Measurements from ENCODE around the gene PPFIA4.

The PPFIA4 gene

DNA sequence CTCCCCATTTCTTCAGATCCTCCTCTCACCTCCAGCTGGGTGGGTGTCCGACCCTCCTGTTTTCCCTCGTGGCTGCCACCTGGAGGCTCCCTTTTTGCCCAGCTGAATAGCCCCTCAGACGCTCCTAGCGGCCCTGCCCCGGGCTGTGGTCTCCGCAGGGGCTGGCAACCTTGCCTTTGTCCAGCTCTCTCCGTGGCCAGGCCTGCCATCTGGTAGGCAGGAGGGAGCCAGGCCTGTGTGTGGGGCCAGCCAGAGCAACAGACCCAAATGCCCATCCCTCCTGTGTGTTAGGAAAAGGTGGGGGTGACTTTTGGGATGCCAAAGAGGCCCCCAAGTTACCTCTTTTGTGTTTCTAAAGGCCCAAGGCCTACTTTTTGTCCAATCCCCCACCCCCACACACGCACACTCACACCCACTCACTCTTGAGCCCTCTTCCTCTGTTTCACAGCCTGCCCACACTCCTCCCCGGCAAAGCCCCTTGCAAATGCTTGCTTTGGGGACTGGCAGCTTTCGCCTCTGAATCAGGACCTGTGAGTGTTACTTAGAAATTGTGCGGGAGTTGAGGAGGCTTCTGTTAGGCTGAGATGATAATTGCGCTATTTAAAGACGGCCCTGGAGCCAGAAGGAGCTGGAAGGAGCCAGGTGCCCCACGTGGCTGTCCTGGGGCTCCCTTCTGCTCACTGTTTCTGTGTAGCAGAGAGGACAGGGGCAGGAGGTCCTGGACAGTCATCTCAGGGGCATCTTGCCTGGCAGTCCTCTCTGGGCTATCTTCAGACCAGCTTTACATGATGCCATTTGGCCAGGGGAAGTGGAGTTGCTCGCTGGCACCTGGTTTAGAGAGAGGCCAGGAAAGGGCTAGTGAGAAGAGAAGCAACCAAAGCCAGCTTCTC, 9.1 kb downstream of the PPFIA4 start:
- Histone ChIP-seq H3K9ac (ENCODE audit: low read depth, low read length) (peak overlapping the region; percentile 18; the same call in 1 of the 2 replicates), H3K4me1 (ENCODE audit: insufficient read depth, low read length) (0 out of 2 replicates have a peak, but pooled peaks cover 6% of the 10 kb centered on the region), H3K36me3 (ENCODE audit: insufficient read depth, low read length) (no peaks in the 10 kb centered on the region), H3K27me3 (ENCODE audit: insufficient read depth, low read length) (no peaks in the 10 kb centered on the region), H3K4me3 (ENCODE audit: low read length) (no peak overlapping the region), H3K27ac (ENCODE audit: low read depth, low read length) (no peak overlapping the region), H3K9me3 (ENCODE audit: insufficient read depth, low read depth, low read length) (no peaks in the 10 kb centered on the region)
- 77% methylated on average over 15 of the region's 15 CpGs for WGBS

GRCh38 chr1:203036135-203036534, 9.8 kb downstream of the PPFIA4 start:
- H3K27ac ChIP-seq (ENCODE audit: low read depth, low read length): no peak overlapping the region
- H3K9me3 ChIP-seq (ENCODE audit: insufficient read depth, low read depth, low read length): no peaks in the 10 kb centered on the region
- H3K4me3 ChIP-seq (ENCODE audit: low read length): no peak overlapping the region
- H3K27me3 ChIP-seq (ENCODE audit: insufficient read depth, low read length): no peaks in the 10 kb centered on the region
- H3K4me1 ChIP-seq (ENCODE audit: insufficient read depth, low read length): 0 out of 2 replicates have a peak, but pooled peaks cover 6% of the 10 kb centered on the region
- H3K36me3 ChIP-seq (ENCODE audit: insufficient read depth, low read length): no peaks in the 10 kb centered on the region
- no peak overlapping the region for H3K9ac ChIP-seq (ENCODE audit: low read depth, low read length)
- 74% methylated on average over 4 of the region's 4 CpGs for whole genome bisulfite sequencing

GRCh38 chr1:203036537-203036936, 10.2 kb downstream of the PPFIA4 start:
- H3K4me1 ChIP-seq (ENCODE audit: insufficient read depth, low read length): 0 out of 2 replicates have a peak, but pooled peaks cover 6% of the 10 kb centered on the region
- H3K9me3 ChIP-seq (ENCODE audit: insufficient read depth, low read depth, low read length): no peaks in the 10 kb centered on the region
- H3K27ac ChIP-seq (ENCODE audit: low read depth, low read length): no peak overlapping the region
- H3K9ac ChIP-seq (ENCODE audit: low read depth, low read length): no peak overlapping the region
- no peak overlapping the region for H3K4me3 ChIP-seq (ENCODE audit: low read length)
- H3K36me3 ChIP-seq (ENCODE audit: insufficient read depth, low read length): no peaks in the 10 kb centered on the region
- WGBS: 43% methylated on average over 2 of the region's 2 CpGs
- no peaks in the 10 kb centered on the region for H3K27me3 ChIP-seq (ENCODE audit: insufficient read depth, low read length)

DNA sequence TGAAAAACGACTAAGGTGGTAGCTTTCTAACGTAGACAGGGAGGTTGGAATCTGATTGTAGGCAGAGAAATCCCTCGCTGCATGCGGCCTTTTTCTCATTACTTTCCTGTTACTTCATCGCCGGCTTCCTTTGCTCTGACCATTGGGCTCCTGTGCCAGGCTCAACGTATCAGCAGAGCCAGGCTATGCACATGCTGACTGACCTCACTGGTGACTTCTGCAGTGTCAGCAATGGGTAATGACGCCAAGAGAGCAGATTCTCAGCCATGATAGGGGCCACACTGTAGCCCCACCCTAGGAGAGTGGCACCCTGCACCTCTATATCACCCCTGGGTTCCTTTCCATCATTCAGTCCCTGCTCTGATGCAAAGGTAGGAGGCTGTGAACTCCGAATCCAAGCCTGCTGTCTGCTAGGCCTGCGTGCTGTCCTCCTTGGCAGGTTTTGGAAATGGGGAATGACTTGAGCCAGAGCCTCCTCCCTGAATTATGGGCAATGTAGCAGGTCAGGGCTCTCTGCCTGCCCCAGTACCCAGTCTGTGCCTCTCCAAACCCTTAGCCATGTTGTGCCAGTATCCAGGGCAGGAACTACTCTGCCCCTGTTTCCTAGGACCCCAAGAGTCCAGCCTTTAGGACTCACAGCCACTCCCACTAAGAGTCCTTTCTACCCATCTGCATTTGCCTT, 11.4 kb downstream of the PPFIA4 start:
- H3K9me3 ChIP-seq (ENCODE audit: insufficient read depth, low read depth, low read length): no peaks in the 10 kb centered on the region
- no peaks in the 10 kb centered on the region for H3K36me3 ChIP-seq (ENCODE audit: insufficient read depth, low read length)
- H3K4me1 ChIP-seq (ENCODE audit: insufficient read depth, low read length): 0 out of 2 replicates have a peak, but pooled peaks cover 6% of the 10 kb centered on the region
- no peak overlapping the region for H3K4me3 ChIP-seq (ENCODE audit: low read length)
- no peaks in the 10 kb centered on the region for H3K27me3 ChIP-seq (ENCODE audit: insufficient read depth, low read length)
- 88% methylated on average over 10 of the region's 10 CpGs for WGBS
- H3K9ac ChIP-seq (ENCODE audit: low read depth, low read length): no peak overlapping the region
- no peak overlapping the region for H3K27ac ChIP-seq (ENCODE audit: low read depth, low read length)

- H3K27ac ChIP-seq (ENCODE audit: low read depth, low read length): no peak overlapping the region
Observed at GRCh38 chr1:203038217-203038741, 12.0 kb downstream of the PPFIA4 start.

DNA sequence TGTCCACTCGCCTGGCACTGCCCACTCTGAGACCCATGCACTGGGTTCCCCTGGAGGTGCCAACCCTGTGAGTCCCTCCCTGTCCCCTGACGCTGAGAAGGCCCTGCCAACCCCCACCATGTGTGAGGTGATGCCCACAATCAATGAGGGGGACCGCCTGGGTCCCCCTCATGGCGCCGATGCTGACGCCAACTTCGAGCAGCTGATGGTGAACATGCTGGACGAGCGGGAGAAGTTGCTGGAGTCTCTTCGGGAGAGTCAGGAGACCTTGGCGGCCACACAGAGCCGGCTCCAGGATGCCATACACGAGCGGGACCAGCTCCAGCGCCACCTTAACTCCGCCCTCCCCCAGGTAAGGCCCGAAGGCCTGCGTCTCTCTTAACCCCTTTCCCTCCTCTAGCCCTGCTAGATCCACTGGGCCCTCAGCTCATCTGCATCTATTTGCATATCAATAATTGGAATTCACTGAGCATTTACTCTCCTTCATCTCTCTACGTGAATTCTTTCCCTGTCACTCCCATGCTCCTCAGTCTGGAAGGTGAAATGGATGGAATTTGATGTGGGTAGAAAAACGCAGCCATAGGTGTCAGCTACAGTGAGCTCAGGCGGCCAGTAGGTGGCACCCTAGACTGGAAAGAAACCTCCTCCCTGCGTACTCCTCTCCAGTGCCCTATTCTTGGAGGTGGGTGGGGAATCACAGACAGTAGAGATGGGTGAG, 12.8 kb downstream of the PPFIA4 start:
- peaks cover 3% of the 10 kb centered on the region; the same call in 1 of the 2 replicates for H3K36me3 ChIP-seq (ENCODE audit: insufficient read depth, low read length)
- WGBS: 82% methylated on average over 18 of the region's 22 CpGs

More at GRCh38 chr1:203038217-203038741, 12.0 kb downstream of the PPFIA4 start:
- no peaks in the 10 kb centered on the region for H3K27me3 ChIP-seq (ENCODE audit: insufficient read depth, low read length)
- WGBS: 84% methylated on average over 9 of the region's 9 CpGs
- H3K4me3 ChIP-seq (ENCODE audit: low read length): no peak overlapping the region
- no peak overlapping the region for H3K9ac ChIP-seq (ENCODE audit: low read depth, low read length)
- no peaks in the 10 kb centered on the region for H3K9me3 ChIP-seq (ENCODE audit: insufficient read depth, low read depth, low read length)
- 0 out of 2 replicates have a peak, but pooled peaks cover 6% of the 10 kb centered on the region for H3K4me1 ChIP-seq (ENCODE audit: insufficient read depth, low read length)
- no peaks in the 10 kb centered on the region for H3K36me3 ChIP-seq (ENCODE audit: insufficient read depth, low read length)

GRCh38 chr1:203039609-203040512, 13.6 kb downstream of the PPFIA4 start:
- Histone ChIP-seq H3K9ac (ENCODE audit: low read depth, low read length) (no peak overlapping the region), H3K27ac (ENCODE audit: low read depth, low read length) (no peak overlapping the region), H3K36me3 (ENCODE audit: insufficient read depth, low read length) (peaks cover 4% of the 10 kb centered on the region; the same call in 1 of the 2 replicates), H3K4me1 (ENCODE audit: insufficient read depth, low read length) (0 out of 2 replicates have a peak, but pooled peaks cover 6% of the 10 kb centered on the region), H3K27me3 (ENCODE audit: insufficient read depth, low read length) (no peaks in the 10 kb centered on the region), H3K9me3 (ENCODE audit: insufficient read depth, low read depth, low read length) (no peaks in the 10 kb centered on the region), H3K4me3 (ENCODE audit: low read length) (no peak overlapping the region)
- 56% methylated on average over 9 of the region's 11 CpGs for WGBS

More for the DNA sequence above, 12.8 kb downstream of the PPFIA4 start:
- 0 out of 2 replicates have a peak, but pooled peaks cover 6% of the 10 kb centered on the region for H3K4me1 ChIP-seq (ENCODE audit: insufficient read depth, low read length)
- H3K27ac ChIP-seq (ENCODE audit: low read depth, low read length): no peak overlapping the region
- H3K4me3 ChIP-seq (ENCODE audit: low read length): no peak overlapping the region
- H3K9ac ChIP-seq (ENCODE audit: low read depth, low read length): no peak overlapping the region
- H3K27me3 ChIP-seq (ENCODE audit: insufficient read depth, low read length): no peaks in the 10 kb centered on the region
- no peaks in the 10 kb centered on the region for H3K9me3 ChIP-seq (ENCODE audit: insufficient read depth, low read depth, low read length)

GRCh38 chr1:203040513-203041275, 14.4 kb downstream of the PPFIA4 start:
- Histone ChIP-seq H3K36me3 (ENCODE audit: insufficient read depth, low read length) (peaks cover 6% of the 10 kb centered on the region; the same call in 1 of the 2 replicates), H3K27me3 (ENCODE audit: insufficient read depth, low read length) (no peaks in the 10 kb centered on the region), H3K27ac (ENCODE audit: low read depth, low read length) (no peak overlapping the region), H3K9ac (ENCODE audit: low read depth, low read length) (no peak overlapping the region), H3K9me3 (ENCODE audit: insufficient read depth, low read depth, low read length) (no peaks in the 10 kb centered on the region), H3K4me1 (ENCODE audit: insufficient read depth, low read length) (0 out of 2 replicates have a peak, but pooled peaks cover 4% of the 10 kb centered on the region), H3K4me3 (ENCODE audit: low read length) (no peak overlapping the region)
- WGBS: 89% methylated on average over 5 of the region's 5 CpGs

- WGBS: 75% methylated on average over 3 of the region's 3 CpGs
- Histone ChIP-seq H3K4me3 (ENCODE audit: low read length) (no peak overlapping the region), H3K9me3 (ENCODE audit: insufficient read depth, low read depth, low read length) (no peaks in the 10 kb centered on the region), H3K27me3 (ENCODE audit: insufficient read depth, low read length) (no peaks in the 10 kb centered on the region), H3K27ac (ENCODE audit: low read depth, low read length) (no peak overlapping the region), H3K9ac (ENCODE audit: low read depth, low read length) (no peak overlapping the region), H3K36me3 (ENCODE audit: insufficient read depth, low read length) (peaks cover 11% of the 10 kb centered on the region; the same call in 1 of the 2 replicates), H3K4me1 (ENCODE audit: insufficient read depth, low read length) (no peaks in the 10 kb centered on the region)
Observed at GRCh38 chr1:203041351-203041932, 15.2 kb downstream of the PPFIA4 start.

Data from HUES64 (cell line).